ENCODE results near the gene GPR139.

DNA sequence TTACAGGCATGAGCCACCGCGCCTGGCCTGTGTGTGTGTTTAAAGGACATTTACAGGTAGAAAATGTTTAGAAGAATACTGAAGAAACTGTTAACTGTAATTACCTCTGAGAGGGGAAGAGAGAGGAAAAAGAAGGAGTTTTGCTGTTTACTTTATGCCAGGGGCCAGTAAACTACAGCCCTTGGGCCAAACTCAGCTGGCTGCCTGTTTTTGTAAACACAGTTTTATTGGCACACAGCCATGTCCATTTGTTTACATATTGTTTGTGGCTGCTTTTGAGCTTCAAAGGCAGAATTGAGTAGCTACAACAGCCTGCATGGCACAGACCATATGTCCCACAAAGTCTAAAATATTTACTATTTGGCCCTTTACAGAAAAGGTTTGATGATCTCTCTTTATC, 76.4 kb downstream of the GPR139 start:
- TF ChIP-seq, protein P1, sequence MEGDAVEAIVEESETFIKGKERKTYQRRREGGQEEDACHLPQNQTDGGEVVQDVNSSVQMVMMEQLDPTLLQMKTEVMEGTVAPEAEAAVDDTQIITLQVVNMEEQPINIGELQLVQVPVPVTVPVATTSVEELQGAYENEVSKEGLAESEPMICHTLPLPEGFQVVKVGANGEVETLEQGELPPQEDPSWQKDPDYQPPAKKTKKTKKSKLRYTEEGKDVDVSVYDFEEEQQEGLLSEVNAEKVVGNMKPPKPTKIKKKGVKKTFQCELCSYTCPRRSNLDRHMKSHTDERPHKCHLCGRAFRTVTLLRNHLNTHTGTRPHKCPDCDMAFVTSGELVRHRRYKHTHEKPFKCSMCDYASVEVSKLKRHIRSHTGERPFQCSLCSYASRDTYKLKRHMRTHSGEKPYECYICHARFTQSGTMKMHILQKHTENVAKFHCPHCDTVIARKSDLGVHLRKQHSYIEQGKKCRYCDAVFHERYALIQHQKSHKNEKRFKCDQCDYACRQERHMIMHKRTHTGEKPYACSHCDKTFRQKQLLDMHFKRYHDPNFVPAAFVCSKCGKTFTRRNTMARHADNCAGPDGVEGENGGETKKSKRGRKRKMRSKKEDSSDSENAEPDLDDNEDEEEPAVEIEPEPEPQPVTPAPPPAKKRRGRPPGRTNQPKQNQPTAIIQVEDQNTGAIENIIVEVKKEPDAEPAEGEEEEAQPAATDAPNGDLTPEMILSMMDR (IDR thresholded peaks at IDR 0.05 in 2 of 3, conservative IDR thresholded peaks at IDR 0.05 in 1 of 3; ENCODE audit: control insufficient read depth in 2 of 3, extremely low read depth in 1 of 3, insufficient read depth in 1 of 3, low read depth in 3 of 3, low read length in 3 of 3), result no peak
- TF ChIP-seq ZZZ3 (IDR thresholded peaks at IDR 0.05; ENCODE audit: control insufficient read depth, insufficient read length, low read depth), result no peak

Measured in GM12878 (cell line).